Heart right ventricle (tissue), 16 donors: ENCODE measurements around the gene UROS. TPM values are rescaled to one million over a fixed set of nuclear protein-coding genes. Genes with fewer than 3 reads are reported as not detected.

ENCODE experiments used
- ATAC-seq, 8 donors: fragments of 200-7000 bp; cut with Tn5 transposase; one replicate each; pipeline ENCODE4 v1.9.1; 2020; ENCODE audit warnings: mild to moderate bottlenecking in 8 of 8, moderate library complexity in 8 of 8, moderate number of reproducible peaks in 1 of 8
- DNase-seq, 2 donors: peaks; one replicate each; pipeline ENCODE4 v3.0.0-alpha.2; 2020
- H3K27ac ChIP-seq, 10 donors: fragments of 200-600 bp; sonication (generic) in 2 of 10; one replicate each; pipeline versions ENCODE4 v1.5.0 to v1.8.0; 2020 to 2022; ENCODE audit warnings: mild to moderate bottlenecking in 3 of 10
- H3K27me3 ChIP-seq, 7 donors: fragments of 200-600 bp; one replicate each; pipeline ENCODE4 v1.8.0; 2021 to 2022; ENCODE audit warnings: mild to moderate bottlenecking in 2 of 7
- H3K36me3 ChIP-seq, 9 donors: fragments of 200-600 bp; sonication (generic) in 1 of 9; one replicate each; pipeline versions ENCODE4 v1.5.0 to v1.8.0; 2020 to 2022; ENCODE audit warnings: mild to moderate bottlenecking in 2 of 9
- H3K4me1 ChIP-seq, 9 donors: fragments of 200-600 bp; sonication (generic) in 1 of 9; one replicate each; pipeline versions ENCODE4 v1.5.0 to v1.8.0; 2020 to 2022; ENCODE audit warnings: mild to moderate bottlenecking in 4 of 9
- H3K4me3 ChIP-seq, 10 donors: fragments of 200-600 bp; sonication (generic) in 2 of 10; one replicate each; pipeline versions ENCODE4 v1.5.0 to v1.8.0; 2020 to 2022; ENCODE audit warnings: mild to moderate bottlenecking in 7 of 10, moderate library complexity in 2 of 10
- H3K9me3 ChIP-seq, 11 donors: fragments of 200-600 bp in 10 of 11; sonication (generic) in 2 of 11; one replicate each; pipeline versions ENCODE4 v1.5.0 to v1.8.0; 2013 to 2022; ENCODE audit warnings: mild to moderate bottlenecking in 2 of 11, control low read depth in 1 of 11, moderate library complexity in 1 of 11
- WGBS, 2 donors: extraction: QIAGEN DNeasy Blood & Tissue Kit; methylation state at CpG; one replicate each; pipeline ENCODE4 v1.1.7; 2013; ENCODE audit warnings: inconsistent platforms in 1 of 2; 5-methylcytosine and 5-hydroxymethylcytosine counted together
- intact Hi-C, 10 donors: fragments of 100-400 bp; cut with DNase I; formaldehyde crosslinking; loops; one replicate each; pipeline versions ENCODE4 v1.11.1 to v1.14.2; 2022
- polyA plus RNA-seq, 2 donors: library from polyadenylated mRNA; stranded (reverse); fragments of 200-250 nt; gene quantifications; one replicate each; pipeline ENCODE4 v1.2.3, GENCODE V29; 2013
- total RNA-seq, 10 donors: library from RNA; stranded (reverse); fragmentation: NEBNext Ultra II Directional in 3 of 10; extraction: Animal tissue kit (Norgen Biotek cat#: 25700) in 3 of 10; gene quantifications; one replicate each; pipeline versions ENCODE4 v1.2.1 to v1.2.4, GENCODE V29; 2021 to 2023
- TF ChIP-seq, protein P1 (sequence below), 9 donors: fragments of 200-600 bp; sonication (generic) in 2 of 9; IDR thresholded peaks; one replicate each; pipeline versions ENCODE4 v1.5.0 to v1.8.0; 2021 to 2022; ENCODE audit warnings: antibody characterized with exemption in 9 of 9, mild to moderate bottlenecking in 5 of 9, moderate library complexity in 1 of 9
- donor health status: Arrhythmogenic right ventricular cardiomyopathy.
- donor health status: ischemic (EF 13 %, LVEDD 7.1; RV severe dilation, severe dysfunction).
- donor health status: healthy with polysubstance abuse.
- donor health status: DM: no; HTN: yes; CAD: no.
- donor health status: DM: no; HTN: no; CAD: no.
- donor health status: ischemic (EF 25% LVEDD 6.9; RV normal size, moderate dysfunction).
- donor health status: ischemic (EF 25% LVEDD 5.7; RV mildly dilated, moderate dysfunction).
- donor health status: healthy.
- donor health status: DM: yes; HTN: yes; CAD: no.
- donor health status: Ischemic cardiomyopathy.
- donor health status: ischemic (EF 35%, LVEDD 5.7; RV mildly dilated, moderate dysfunction).
- donor health status: nonischemic (EF 11% LVEDD 7.7; RV severe dilation, severe dysfunction).
- donor health status: DM: yes; HTN: yes; CAD: no.
- donor health status: PGD.
- donor health status: ischemic (EF 29% LVEDD 5.4; RV normal size, mild dysfunction).
- donor health status: nonischemic (EF 23%, LVEDD 6.1; RV moderate dilation, normal function).

The UROS gene
- total and polyA plus RNA-seq, 12 donors = 42.5 to 84.3 (median 70.8) TPM

DNA sequence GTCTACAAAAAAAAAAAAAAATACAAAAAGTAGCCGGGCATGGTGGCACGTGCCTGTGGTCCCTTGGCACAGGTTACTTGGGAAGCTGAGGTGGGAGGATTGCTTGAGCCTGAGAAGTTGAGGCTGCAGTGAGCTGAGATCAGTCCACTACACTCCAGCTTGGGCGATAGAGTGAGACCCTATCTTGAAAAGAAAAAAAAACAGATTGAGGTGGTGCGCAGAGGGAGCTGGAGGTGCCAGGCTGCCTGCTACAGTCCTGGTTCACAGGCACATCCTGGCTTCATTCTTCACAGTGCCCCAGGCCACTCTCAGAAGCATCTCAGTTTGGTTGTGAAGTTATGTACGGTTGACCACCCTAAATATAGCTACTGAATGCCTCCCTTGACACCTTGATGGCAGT lies 52.2 kb downstream of the UROS start:
- no peak for DNase-seq
- ATAC-seq = no peak
- intact Hi-C loops = no loop called here
- TF ChIP-seq, protein P1, sequence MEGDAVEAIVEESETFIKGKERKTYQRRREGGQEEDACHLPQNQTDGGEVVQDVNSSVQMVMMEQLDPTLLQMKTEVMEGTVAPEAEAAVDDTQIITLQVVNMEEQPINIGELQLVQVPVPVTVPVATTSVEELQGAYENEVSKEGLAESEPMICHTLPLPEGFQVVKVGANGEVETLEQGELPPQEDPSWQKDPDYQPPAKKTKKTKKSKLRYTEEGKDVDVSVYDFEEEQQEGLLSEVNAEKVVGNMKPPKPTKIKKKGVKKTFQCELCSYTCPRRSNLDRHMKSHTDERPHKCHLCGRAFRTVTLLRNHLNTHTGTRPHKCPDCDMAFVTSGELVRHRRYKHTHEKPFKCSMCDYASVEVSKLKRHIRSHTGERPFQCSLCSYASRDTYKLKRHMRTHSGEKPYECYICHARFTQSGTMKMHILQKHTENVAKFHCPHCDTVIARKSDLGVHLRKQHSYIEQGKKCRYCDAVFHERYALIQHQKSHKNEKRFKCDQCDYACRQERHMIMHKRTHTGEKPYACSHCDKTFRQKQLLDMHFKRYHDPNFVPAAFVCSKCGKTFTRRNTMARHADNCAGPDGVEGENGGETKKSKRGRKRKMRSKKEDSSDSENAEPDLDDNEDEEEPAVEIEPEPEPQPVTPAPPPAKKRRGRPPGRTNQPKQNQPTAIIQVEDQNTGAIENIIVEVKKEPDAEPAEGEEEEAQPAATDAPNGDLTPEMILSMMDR (IDR thresholded peaks at IDR 0.05) = no peak
- Histone ChIP-seq H3K36me3 (peaks cover 0 to 18% (median 0%) of the 10 kb centered on the region in 9 donors), H3K4me1 (peaks cover 0 to 29% (median 13%) of the 10 kb centered on the region in 9 donors), H3K4me3 (no peak overlapping the region), H3K27ac (no peak overlapping the region), H3K27me3 (peaks cover 0 to 12% (median 4%) of the 10 kb centered on the region in 7 donors), H3K9me3 (no peaks in the 10 kb centered on the region)
- WGBS, 2 donors = 87 to 90% methylated on average over 5 of the region's 5 CpGs

GRCh38 chr10:125769175-125769574 lies 53.9 kb downstream of the UROS start:
- peak overlapping the region in 6 of 10 donors; percentile 13 to 76 (median 26) for H3K27ac ChIP-seq

DNA sequence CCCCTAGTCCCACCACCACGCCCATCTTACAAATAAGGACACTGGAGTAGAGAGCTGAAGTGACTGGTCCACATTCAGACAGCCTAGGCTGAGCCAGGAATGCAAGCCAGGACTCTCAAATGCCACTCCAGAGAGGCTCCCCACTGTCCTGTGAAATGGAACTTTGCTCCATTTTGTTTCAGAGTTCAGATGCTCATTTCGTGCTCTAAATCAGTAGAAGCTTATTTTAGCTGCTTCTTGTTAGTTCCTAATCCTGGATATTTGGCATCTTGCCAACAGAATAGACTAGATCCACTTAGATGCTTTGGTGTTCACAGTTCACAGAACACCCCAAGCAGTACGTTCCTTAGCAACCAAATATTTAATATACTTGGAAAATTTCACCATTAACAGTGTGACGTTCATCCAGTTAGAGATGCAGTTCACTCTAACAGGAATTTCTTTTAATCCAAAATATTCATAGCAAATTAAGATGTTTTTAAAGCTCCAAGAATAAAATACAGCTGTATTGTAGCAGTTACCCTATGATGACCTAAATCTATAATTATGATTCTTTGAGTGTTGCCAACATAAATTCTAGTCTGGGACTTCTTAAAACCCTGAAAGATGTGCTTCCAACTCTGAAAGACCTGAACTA lies 54.7 kb downstream of the UROS start:
- DNase-seq (no peak), ATAC-seq (peak; percentile 62 to 78 (median 74))
- Histone ChIP-seq H3K4me1 (peaks cover 0 to 29% (median 13%) of the 10 kb centered on the region in 9 donors), H3K27ac (peak overlapping the region in 7 of 10 donors; percentile 15 to 76 (median 42)), H3K4me3 (no peak overlapping the region), H3K27me3 (no peaks in the 10 kb centered on the region), H3K9me3 (no peaks in the 10 kb centered on the region), H3K36me3 (peaks cover 0 to 43% (median 22%) of the 10 kb centered on the region in 9 donors)
- 29 to 42% methylated on average over 4 of the region's 4 CpGs for WGBS, 2 donors
- TF ChIP-seq, protein P1 (IDR thresholded peaks at IDR 0.05) = no peak
- intact Hi-C loops = no loop called here

More at GRCh38 chr10:125769175-125769574, 53.9 kb downstream of the UROS start:
- no peak for ATAC-seq
- H3K9me3 ChIP-seq = no peaks in the 10 kb centered on the region
- peaks cover 0 to 35% (median 14%) of the 10 kb centered on the region in 9 donors for H3K36me3 ChIP-seq
- no peak for DNase-seq
- intact Hi-C loops = no loop called here
- TF ChIP-seq, protein P1 (IDR thresholded peaks at IDR 0.05) = no peak
- no peak overlapping the region for H3K4me3 ChIP-seq
- H3K27me3 ChIP-seq = peaks cover 0 to 5% (median 0%) of the 10 kb centered on the region in 7 donors
- H3K4me1 ChIP-seq = peaks cover 0 to 29% (median 13%) of the 10 kb centered on the region in 9 donors
- 92 to 95% methylated on average over 12 of the region's 12 CpGs for WGBS, 2 donors

DNA sequence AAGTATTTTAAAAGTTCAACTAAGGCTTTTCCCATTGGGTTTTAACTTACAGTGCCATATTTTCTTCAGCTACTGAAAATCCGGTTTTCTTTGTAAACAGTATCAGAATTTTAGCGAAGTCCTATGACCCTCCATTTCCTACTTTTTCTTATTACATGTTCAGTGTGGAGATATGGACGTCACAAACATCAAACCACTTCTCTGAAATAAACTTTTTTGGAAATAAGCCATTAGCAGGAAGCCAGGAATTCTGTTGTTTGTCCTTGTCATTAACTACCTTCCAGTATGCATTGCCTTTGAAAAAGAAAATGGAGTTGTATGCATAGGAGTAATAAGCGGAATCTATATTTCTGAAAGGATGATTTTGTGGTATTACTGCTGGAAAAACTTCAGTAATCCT lies 56.5 kb downstream of the UROS start:
- 67 to 69% methylated on average over 4 of the region's 4 CpGs for WGBS, 2 donors
- H3K27ac ChIP-seq = peak overlapping the region in 1 of 10 donors; percentile 76
- H3K4me1 ChIP-seq = peaks cover 0 to 29% (median 13%) of the 10 kb centered on the region in 9 donors
- ATAC-seq = no peak
- H3K27me3 ChIP-seq = no peaks in the 10 kb centered on the region
- intact Hi-C loops = no loop called here
- H3K4me3 ChIP-seq = no peak overlapping the region
- TF ChIP-seq, protein P1 (IDR thresholded peaks at IDR 0.05) = no peak
- H3K9me3 ChIP-seq = no peaks in the 10 kb centered on the region
- DNase-seq = no peak
- H3K36me3 ChIP-seq = peaks cover 0 to 61% (median 30%) of the 10 kb centered on the region in 9 donors
